Lung (tissue), 12 donors: ENCODE results near the gene ANKRD33. TPM values are rescaled to one million over a fixed set of nuclear protein-coding genes. Genes with fewer than 3 reads are reported as not detected.

Experiments used
- ATAC-seq: fragments of 200-7000 bp; cut with Tn5 transposase; one replicate; pipeline ENCODE4 v1.9.1; 2020; ENCODE audit warnings: moderate number of reproducible peaks; ENCODE audit not compliant: insufficient read depth, low FRiP score
- DNase-seq, 3 donors: peaks; one replicate each; pipeline ENCODE4 v3.0.0-alpha.2; 2013 to 2017
- H3K27ac ChIP-seq, 2 donors: one replicate each; pipeline ENCODE4 v1.5.1; 2013; ENCODE audit warnings: mild to moderate bottlenecking in 2 of 2, moderate library complexity in 2 of 2, control low read depth in 1 of 2, inconsistent platforms in 1 of 2, low read depth in 1 of 2, low read length in 1 of 2
- H3K27me3 ChIP-seq, 3 donors: one replicate each; pipeline ENCODE4 v1.5.1; 2013; ENCODE audit warnings: low read length in 2 of 3; ENCODE audit not compliant: control insufficient read depth in 3 of 3, insufficient read depth in 3 of 3
- H3K36me3 ChIP-seq, 4 donors: one replicate each; pipeline ENCODE4 v1.5.1; 2013; ENCODE audit warnings: low read length in 4 of 4, mild to moderate bottlenecking in 1 of 4, moderate library complexity in 1 of 4; ENCODE audit not compliant: control insufficient read depth in 4 of 4, insufficient read depth in 4 of 4
- H3K4me1 ChIP-seq, 5 donors: one replicate each; pipeline ENCODE4 v1.5.1; 2013; ENCODE audit warnings: low read length in 5 of 5, mild to moderate bottlenecking in 2 of 5, moderate library complexity in 1 of 5; ENCODE audit not compliant: control insufficient read depth in 5 of 5, insufficient read depth in 5 of 5
- H3K4me3 ChIP-seq: one replicate; pipeline ENCODE4 v1.5.1; 2013; ENCODE audit warnings: mild to moderate bottlenecking, control low read depth, moderate library complexity
- H3K9ac ChIP-seq, 2 donors: one replicate each; pipeline ENCODE4 v1.5.1; 2013; ENCODE audit warnings: low read length in 2 of 2, control low read depth in 1 of 2; ENCODE audit not compliant: insufficient read depth in 1 of 2
- H3K9me3 ChIP-seq, 4 donors: one replicate each; pipeline ENCODE4 v1.5.1; 2013; ENCODE audit warnings: low read length in 3 of 4, mild to moderate bottlenecking in 1 of 4, moderate library complexity in 1 of 4; ENCODE audit not compliant: control insufficient read depth in 4 of 4, insufficient read depth in 3 of 4
- CTCF ChIP-seq: IDR thresholded peaks from 2 replicates; pipeline ENCODE4 v1.5.1; 2012; ENCODE audit warnings: mild to moderate bottlenecking; ENCODE audit errors: control extremely low read depth, extremely low read depth
- WGBS, 2 donors: extraction: QIAGEN DNeasy Blood & Tissue Kit; methylation state at CpG; one replicate each; pipeline ENCODE4 v1.1.7; 2013; 5-methylcytosine and 5-hydroxymethylcytosine counted together
- polyA plus RNA-seq, 2 donors: library from polyadenylated mRNA; stranded (reverse); fragments of 200-250 nt; gene quantifications; one replicate each; pipeline ENCODE4 v1.2.1, GENCODE V29; 2013
- total RNA-seq, 2 donors: library from RNA; depleted of rRNA in 1 of 2; stranded (reverse); fragments of >200 nt in 1 of 2; gene quantifications; one replicate each; pipeline ENCODE4 v1.2.1, GENCODE V29; 2014 to 2021
- donor health status: control.
- donor health status: control.
- donor health status: Bipolar disorder and iron deficiency.
- donor health status: healthy.
- donor health status: DM: yes; HTN: yes; CAD: no.

The ANKRD33 gene
- total and polyA plus RNA-seq, 4 donors = 0.14 to 0.50 (median 0.23) TPM

- Histone ChIP-seq H3K4me1 (peaks cover 0 to 12% (median 0%) of the 10 kb centered on the region in 5 donors), H3K9me3 (no peaks in the 10 kb centered on the region), H3K9ac (no peak overlapping the region), H3K36me3 (no peaks in the 10 kb centered on the region), H3K27ac (no peak overlapping the region), H3K4me3 (no peak overlapping the region), H3K27me3 (peaks cover 0 to under 1% (median 0%) of the 10 kb centered on the region in 3 donors)
- DNase-seq (no peak), ATAC-seq (no peak)
- WGBS, 2 donors = 82 to 90% methylated on average over 6 of the region's 6 CpGs
- no peak for TF ChIP-seq CTCF
Observed at GRCh38 chr12:51840966-51841365, 46.9 kb upstream of the ANKRD33 start.

GRCh38 chr12:51841727-51842126 is 46.2 kb upstream of the ANKRD33 start:
- peak in 1 of 3 donors; percentile 51 for DNase-seq
- H3K36me3 ChIP-seq = no peaks in the 10 kb centered on the region
- no peak for ATAC-seq
- TF ChIP-seq CTCF = no peak
- H3K4me3 ChIP-seq = no peak overlapping the region
- no peaks in the 10 kb centered on the region for H3K9me3 ChIP-seq
- H3K27me3 ChIP-seq = peaks cover 0 to 4% (median 0%) of the 10 kb centered on the region in 3 donors
- H3K27ac ChIP-seq = no peak overlapping the region
- WGBS, 2 donors = 55 to 71% methylated on average over 6 of the region's 6 CpGs
- no peak overlapping the region for H3K9ac ChIP-seq
- peaks cover 0 to 19% (median 5%) of the 10 kb centered on the region in 5 donors for H3K4me1 ChIP-seq

GRCh38 chr12:51844854-51845253 is 43.0 kb upstream of the ANKRD33 start:
- Histone ChIP-seq H3K36me3 (no peaks in the 10 kb centered on the region), H3K27me3 (peaks cover 0 to 4% (median 3%) of the 10 kb centered on the region in 3 donors), H3K9ac (no peak overlapping the region), H3K27ac (no peak overlapping the region), H3K4me3 (no peak overlapping the region), H3K4me1 (peaks cover 0 to 22% (median 7%) of the 10 kb centered on the region in 5 donors), H3K9me3 (no peaks in the 10 kb centered on the region)
- TF ChIP-seq CTCF = no peak
- 87 to 94% methylated on average over 4 of the region's 4 CpGs for WGBS, 2 donors
- ATAC-seq (no peak), DNase-seq (no peak)

GRCh38 chr12:51845482-51845881 is 42.4 kb upstream of the ANKRD33 start:
- Histone ChIP-seq H3K4me1 (peaks cover 0 to 22% (median 10%) of the 10 kb centered on the region in 5 donors), H3K4me3 (no peak overlapping the region), H3K9me3 (no peaks in the 10 kb centered on the region), H3K9ac (no peak overlapping the region), H3K27me3 (peaks cover 0 to 4% (median 3%) of the 10 kb centered on the region in 3 donors), H3K36me3 (no peaks in the 10 kb centered on the region), H3K27ac (no peak overlapping the region)
- ATAC-seq = no peak
- WGBS, 2 donors = 80 to 89% methylated on average over 7 of the region's 7 CpGs
- TF ChIP-seq CTCF = no peak
- no peak for DNase-seq
